HEK293 (cell line): Measurements from ENCODE around the gene MGAT1.
A peak's percentile ranks its signal among the peaks of the same experiment; 100 is the strongest.

Source experiments
- GLIS2 ChIP-seq: fragments of 450-650 bp; formaldehyde crosslinking; IDR thresholded peaks from 2 replicates; pipeline ENCODE4 v1.5.1; 2016; ENCODE audit warnings: missing biosample characterization, missing genetic modification characterization
- INSM2 ChIP-seq: fragments of 450-650 bp; formaldehyde crosslinking; IDR thresholded peaks from 2 replicates; pipeline ENCODE4 v1.5.1; 2016; ENCODE audit warnings: missing biosample characterization, missing genetic modification characterization
- KLF1 ChIP-seq: fragments of 450-650 bp; formaldehyde crosslinking; IDR thresholded peaks from 2 replicates; pipeline ENCODE4 v1.5.1; 2016; ENCODE audit warnings: missing biosample characterization, missing genetic modification characterization
- KLF10 ChIP-seq: fragments of 450-650 bp; IDR thresholded peaks from 2 replicates; pipeline ENCODE4 v1.5.1; 2018; ENCODE audit warnings: missing biosample characterization, mild to moderate bottlenecking, missing genetic modification characterization
- KLF8 ChIP-seq: fragments of 450-650 bp; formaldehyde crosslinking; IDR thresholded peaks from 2 replicates; pipeline ENCODE4 v1.5.1; 2016; ENCODE audit warnings: missing biosample characterization, missing genetic modification characterization
- KLF9 ChIP-seq: fragments of 450-650 bp; formaldehyde crosslinking; IDR thresholded peaks from 2 replicates; pipeline ENCODE4 v1.5.1; 2016; ENCODE audit warnings: missing biosample characterization, missing genetic modification characterization, low read depth
- OVOL3 ChIP-seq: fragments of 450-650 bp; formaldehyde crosslinking; IDR thresholded peaks from 2 replicates; pipeline ENCODE4 v1.5.1; 2016; ENCODE audit warnings: missing biosample characterization, missing genetic modification characterization
- PRDM2 ChIP-seq: fragments of 450-650 bp; formaldehyde crosslinking; IDR thresholded peaks from 2 replicates; pipeline ENCODE4 v1.5.1; 2016; ENCODE audit warnings: missing biosample characterization, missing genetic modification characterization, borderline replicate concordance
- REPIN1 ChIP-seq: fragments of 450-650 bp; formaldehyde crosslinking; IDR thresholded peaks from 2 replicates; pipeline ENCODE4 v1.5.1; 2017; ENCODE audit warnings: missing biosample characterization, missing genetic modification characterization, low read depth
- TCF7L2 ChIP-seq: IDR thresholded peaks from 2 replicates; pipeline ENCODE4 v1.6.1; 2011; ENCODE audit warnings: low read depth, mild to moderate bottlenecking, inconsistent platforms, low read length, moderate library complexity, borderline replicate concordance
- ZBTB10 ChIP-seq: fragments of 450-650 bp; formaldehyde crosslinking; IDR thresholded peaks from 2 replicates; pipeline ENCODE4 v1.5.1; 2016; ENCODE audit warnings: missing biosample characterization, missing genetic modification characterization
- ZBTB17 ChIP-seq: fragments of 450-650 bp; formaldehyde crosslinking; IDR thresholded peaks from 2 replicates; pipeline ENCODE4 v1.5.1; 2016; ENCODE audit warnings: missing biosample characterization, missing genetic modification characterization
- ZBTB8A ChIP-seq: fragments of 450-650 bp; formaldehyde crosslinking; IDR thresholded peaks from 2 replicates; pipeline ENCODE4 v1.5.1; 2016; ENCODE audit warnings: missing biosample characterization, missing genetic modification characterization
- ZNF114 ChIP-seq: fragments of 450-650 bp; formaldehyde crosslinking; IDR thresholded peaks from 2 replicates; pipeline ENCODE4 v1.5.0; 2017; ENCODE audit warnings: missing biosample characterization, missing genetic modification characterization
- ZNF132 ChIP-seq: fragments of 450-650 bp; formaldehyde crosslinking; IDR thresholded peaks from 2 replicates; pipeline ENCODE4 v1.5.1; 2017; ENCODE audit warnings: missing biosample characterization, missing genetic modification characterization, borderline replicate concordance
- ZNF292 ChIP-seq: fragments of 450-650 bp; formaldehyde crosslinking; IDR thresholded peaks from 2 replicates; pipeline ENCODE4 v1.5.1; 2016; ENCODE audit warnings: low read depth, missing biosample characterization, missing genetic modification characterization, borderline replicate concordance
- ZNF335 ChIP-seq: fragments of 450-650 bp; formaldehyde crosslinking; conservative IDR thresholded peaks from 2 replicates; pipeline ENCODE4 v1.5.1; 2016; ENCODE audit warnings: missing biosample characterization, missing genetic modification characterization
- ZNF501 ChIP-seq: fragments of 450-650 bp; formaldehyde crosslinking; IDR thresholded peaks from 2 replicates; pipeline ENCODE4 v1.5.1; 2016; ENCODE audit warnings: missing biosample characterization, missing genetic modification characterization
- ZNF513 ChIP-seq: fragments of 450-650 bp; IDR thresholded peaks from 2 replicates; pipeline ENCODE4 v1.5.1; 2018; ENCODE audit warnings: missing biosample characterization, missing genetic modification characterization
- ZNF585B ChIP-seq: fragments of 450-650 bp; formaldehyde crosslinking; IDR thresholded peaks from 2 replicates; pipeline ENCODE4 v1.5.1; 2016; ENCODE audit warnings: missing biosample characterization, missing genetic modification characterization
- ZNF629 ChIP-seq: fragments of 450-650 bp; formaldehyde crosslinking; IDR thresholded peaks from 2 replicates; pipeline ENCODE4 v1.5.1; 2017; ENCODE audit warnings: missing biosample characterization, missing genetic modification characterization
- ZNF660 ChIP-seq: fragments of 450-650 bp; IDR thresholded peaks from 2 replicates; pipeline ENCODE4 v1.5.1; 2018; ENCODE audit warnings: missing biosample characterization, mild to moderate bottlenecking, missing genetic modification characterization
- TF ChIP-seq, protein P1 (sequence below): fragments of 450-650 bp; formaldehyde crosslinking; IDR thresholded peaks from 2 replicates; pipeline ENCODE4 v1.5.1; 2016; ENCODE audit warnings: missing biosample characterization, missing genetic modification characterization
- TF ChIP-seq, protein P2 (sequence below): fragments of 450-650 bp; formaldehyde crosslinking; IDR thresholded peaks from 2 replicates; pipeline ENCODE4 v1.5.1; 2016; ENCODE audit warnings: missing biosample characterization, missing genetic modification characterization

Gene MGAT1

GRCh38 chr5:180810210-180810958, 7.8 kb upstream of the MGAT1 start (continued):
- TF ChIP-seq PRDM2 (tag by site-specific recombination) (no peak), GLIS2 (peak; percentile 99), ZBTB8A (tag by site-specific recombination) (peak; percentile 87), KLF10 (peak; percentile 70; the same call in 1 of the 2 replicates), REPIN1 (tag by site-specific recombination) (peak; percentile 56; the same call in 1 of the 2 replicates), KLF8 (tag by site-specific recombination) (peak; percentile 98), ZNF513 (tag by site-specific recombination) (0 out of 2 replicates have a peak, but pooled peaks have one; percentile 31), ZNF335 (tag by site-specific recombination) (peak; percentile 97), INSM2 (peak; percentile 80; the same call in 1 of the 2 replicates), ZBTB10 (peak; percentile 30; the same call in 1 of the 2 replicates), ZNF292 (no peak), ZBTB17 (tag by site-specific recombination) (0 out of 2 replicates have a peak, but pooled peaks have one; percentile 38), ZNF132 (no peak), ZNF660 (tag by site-specific recombination) (peak; percentile 51), TCF7L2 (no peak), ZNF114 (tag by site-specific recombination) (no peak), ZNF585B (tag by site-specific recombination) (peak; percentile 12; the same call in 1 of the 2 replicates), KLF9 (tag by site-specific recombination) (peak; percentile 92), ZNF501 (tag by site-specific recombination) (peak; percentile 88), KLF1 (tag by site-specific recombination) (peak; percentile 95), ZNF629 (tag by site-specific recombination) (peak; percentile 89), OVOL3 (tag by site-specific recombination) (peak; percentile 55; the same call in 1 of the 2 replicates)
- TF ChIP-seq, protein P1, sequence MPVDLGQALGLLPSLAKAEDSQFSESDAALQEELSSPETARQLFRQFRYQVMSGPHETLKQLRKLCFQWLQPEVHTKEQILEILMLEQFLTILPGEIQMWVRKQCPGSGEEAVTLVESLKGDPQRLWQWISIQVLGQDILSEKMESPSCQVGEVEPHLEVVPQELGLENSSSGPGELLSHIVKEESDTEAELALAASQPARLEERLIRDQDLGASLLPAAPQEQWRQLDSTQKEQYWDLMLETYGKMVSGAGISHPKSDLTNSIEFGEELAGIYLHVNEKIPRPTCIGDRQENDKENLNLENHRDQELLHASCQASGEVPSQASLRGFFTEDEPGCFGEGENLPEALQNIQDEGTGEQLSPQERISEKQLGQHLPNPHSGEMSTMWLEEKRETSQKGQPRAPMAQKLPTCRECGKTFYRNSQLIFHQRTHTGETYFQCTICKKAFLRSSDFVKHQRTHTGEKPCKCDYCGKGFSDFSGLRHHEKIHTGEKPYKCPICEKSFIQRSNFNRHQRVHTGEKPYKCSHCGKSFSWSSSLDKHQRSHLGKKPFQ (tag by site-specific recombination) = 0 out of 2 replicates have a peak, but pooled peaks have one; percentile 19
- TF ChIP-seq, protein P2, sequence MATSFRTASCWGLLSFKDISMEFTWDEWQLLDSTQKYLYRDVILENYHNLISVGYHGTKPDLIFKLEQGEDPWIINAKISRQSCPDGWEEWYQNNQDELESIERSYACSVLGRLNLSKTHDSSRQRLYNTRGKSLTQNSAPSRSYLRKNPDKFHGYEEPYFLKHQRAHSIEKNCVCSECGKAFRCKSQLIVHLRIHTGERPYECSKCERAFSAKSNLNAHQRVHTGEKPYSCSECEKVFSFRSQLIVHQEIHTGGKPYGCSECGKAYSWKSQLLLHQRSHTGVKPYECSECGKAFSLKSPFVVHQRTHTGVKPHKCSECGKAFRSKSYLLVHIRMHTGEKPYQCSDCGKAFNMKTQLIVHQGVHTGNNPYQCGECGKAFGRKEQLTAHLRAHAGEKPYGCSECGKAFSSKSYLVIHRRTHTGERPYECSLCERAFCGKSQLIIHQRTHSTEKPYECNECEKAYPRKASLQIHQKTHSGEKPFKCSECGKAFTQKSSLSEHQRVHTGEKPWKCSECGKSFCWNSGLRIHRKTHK = no peak
